ENCODE data around the gene S1PR2. TPM values are rescaled to one million over a fixed set of nuclear protein-coding genes. Genes with fewer than 3 reads are reported as not detected.

S1PR2 gene
- total and polyA plus RNA-seq, 7 experiments from 2014 or later: 0.64 to 6.8 (median 4.1) TPM

GRCh38 chr19:10190026-10190425, 41.1 kb downstream of the S1PR2 start:
- Mint-ChIP-seq H3K27me3 (no peaks in the 10 kb centered on the region), H3K36me3 (peaks cover 0 to 16% (median 4%) of the 10 kb centered on the region in 5 donors), H3K4me3 (peak overlapping the region in 4 of 10 donors; percentile 9 to 58 (median 28)), H3K4me1 (peaks cover 24 to 60% (median 52%) of the 10 kb centered on the region in 7 donors), H3K9me3 (no peaks in the 10 kb centered on the region), H3K27ac (peak overlapping the region in 3 of 9 donors; percentile 6 to 28 (median 12))
- POLR2A ChIA-PET: interaction anchor here (0.5 to 0.6 kb wide), 2 partner anchors 9 to 187 kb away, joined by 3 to 4 read pairs; no protein-coding TSS in a partner anchor
- H3K9me3 ChIP-seq (ENCODE audit: control insufficient read depth in 2 of 3, low read length in 3 of 3): no peaks in the 10 kb centered on the region
- no peak overlapping the region for H3K27ac ChIP-seq (ENCODE audit: low read depth, low read length)
- intact Hi-C loops (cut with micrococcal nuclease): loop anchor here (5.0 kb wide), 2 partner anchors 83 to 1367 kb away; partner anchors contain the start of genes ELOF1 (in 1 of the 2) and PPAN (in 1 of the 2)
- DNase-seq: no peak
- peaks cover 4 to 17% of the 10 kb centered on the region in 2 donors for H3K4me1 ChIP-seq (ENCODE audit: control insufficient read depth in 2 of 2, insufficient read depth in 2 of 2, low read length in 2 of 2)
- no peak for ATAC-seq
- CTCF ChIA-PET: interaction anchor here (0.6 kb wide), 1 partner anchor 275 kb away, joined by 3 read pairs; no protein-coding TSS in a partner anchor
- no peak overlapping the region for H3K4me3 ChIP-seq (ENCODE audit: low read length)
- no peaks in the 10 kb centered on the region for H3K27me3 ChIP-seq (ENCODE audit: control insufficient read depth in 2 of 2, insufficient read depth in 2 of 2, low read length in 2 of 2)
- H3K36me3 ChIP-seq (ENCODE audit: control insufficient read depth in 2 of 3, insufficient read depth in 3 of 3, low read length in 3 of 3): peaks cover 3 to 45% (median 10%) of the 10 kb centered on the region in 3 experiments

- POLR2A ChIA-PET: interaction anchor here (0.5 to 0.6 kb wide), 3 partner anchors 10 to 187 kb away, joined by 3 to 4 read pairs (median 3); no protein-coding TSS in a partner anchor
- Mint-ChIP-seq H3K9me3 (no peaks in the 10 kb centered on the region), H3K4me1 (peaks cover 24 to 60% (median 51%) of the 10 kb centered on the region in 7 donors), H3K27me3 (no peaks in the 10 kb centered on the region), H3K36me3 (peaks cover 0 to 15% (median 4%) of the 10 kb centered on the region in 5 donors), H3K4me3 (peak overlapping the region in 3 of 10 donors; percentile 9 to 37 (median 19)), H3K27ac (peak overlapping the region in 4 of 9 donors; percentile 6 to 28 (median 11))
- CTCF ChIA-PET: interaction anchor here (0.6 to 0.7 kb wide), 2 partner anchors 36 to 275 kb away, joined by 3 read pairs; no protein-coding TSS in a partner anchor
- peaks cover 3 to 47% (median 10%) of the 10 kb centered on the region in 3 experiments for H3K36me3 ChIP-seq (ENCODE audit: control insufficient read depth in 2 of 3, insufficient read depth in 3 of 3, low read length in 3 of 3)
- H3K9me3 ChIP-seq (ENCODE audit: control insufficient read depth in 2 of 3, low read length in 3 of 3): no peaks in the 10 kb centered on the region
- H3K27ac ChIP-seq (ENCODE audit: low read depth, low read length): no peak overlapping the region
- no peaks in the 10 kb centered on the region for H3K27me3 ChIP-seq (ENCODE audit: control insufficient read depth in 2 of 2, insufficient read depth in 2 of 2, low read length in 2 of 2)
- no peak for ATAC-seq
- H3K4me3 ChIP-seq (ENCODE audit: low read length): no peak overlapping the region
- intact Hi-C loops (cut with micrococcal nuclease): loop anchor here (5.0 kb wide), 2 partner anchors 82 to 1368 kb away; partner anchors contain the start of genes ELOF1 (in 1 of the 2) and PPAN (in 1 of the 2)
- H3K4me1 ChIP-seq (ENCODE audit: control insufficient read depth in 2 of 2, insufficient read depth in 2 of 2, low read length in 2 of 2): peaks cover 3 to 17% of the 10 kb centered on the region in 2 donors
- no peak for DNase-seq
These were observed 41.5 kb downstream of the S1PR2 start for GRCh38 chr19:10189616-10190015.

GRCh38 chr19:10187315-10187714, 43.8 kb downstream of the S1PR2 start:
- no peaks in the 10 kb centered on the region for H3K9me3 Mint-ChIP-seq
- Histone ChIP-seq H3K4me1 (ENCODE audit: control insufficient read depth in 2 of 2, insufficient read depth in 2 of 2, low read length in 2 of 2) (peaks cover 0 to 4% of the 10 kb centered on the region in 2 donors), H3K36me3 (ENCODE audit: control insufficient read depth in 2 of 3, insufficient read depth in 3 of 3, low read length in 3 of 3) (peaks cover 3 to 49% (median 10%) of the 10 kb centered on the region in 3 experiments), H3K27me3 (ENCODE audit: control insufficient read depth in 2 of 2, insufficient read depth in 2 of 2, low read length in 2 of 2) (no peaks in the 10 kb centered on the region), H3K4me3 (ENCODE audit: low read length) (no peak overlapping the region), H3K27ac (ENCODE audit: low read depth, low read length) (no peak overlapping the region), H3K9me3 (ENCODE audit: control insufficient read depth in 2 of 3, low read length in 3 of 3) (no peaks in the 10 kb centered on the region)
- H3K27me3 Mint-ChIP-seq: no peaks in the 10 kb centered on the region
- H3K4me1 Mint-ChIP-seq: peaks cover 21 to 49% (median 45%) of the 10 kb centered on the region in 7 donors
- peak overlapping the region in 7 of 9 donors; percentile 10 to 76 (median 53) for H3K27ac Mint-ChIP-seq
- DNase-seq (no peak), ATAC-seq (no peak)
- H3K4me3 Mint-ChIP-seq: no peak overlapping the region
- intact Hi-C loops (cut with micrococcal nuclease): no loop called here
- POLR2A ChIA-PET: interaction anchor here (0.5 to 1.8 kb wide), 3 partner anchors 10 to 44 kb away, joined by 3 to 5 read pairs (median 3); no protein-coding TSS in a partner anchor
- peaks cover 0 to 14% (median 0%) of the 10 kb centered on the region in 5 donors for H3K36me3 Mint-ChIP-seq
- CTCF ChIA-PET: interaction anchor here (1.2 kb wide), 1 partner anchor 33 kb away, joined by 3 read pairs; no protein-coding TSS in a partner anchor

- peaks cover 3 to 60% (median 16%) of the 10 kb centered on the region in 3 experiments for H3K36me3 ChIP-seq (ENCODE audit: control insufficient read depth in 2 of 3, insufficient read depth in 3 of 3, low read length in 3 of 3)
- intact Hi-C loops (cut with micrococcal nuclease): no loop called here
- Mint-ChIP-seq H3K4me3 (no peak overlapping the region), H3K4me1 (peaks cover 15 to 36% (median 31%) of the 10 kb centered on the region in 7 donors), H3K27ac (peak overlapping the region in 5 of 9 donors; percentile 7 to 64 (median 32)), H3K9me3 (no peaks in the 10 kb centered on the region), H3K27me3 (no peaks in the 10 kb centered on the region), H3K36me3 (peaks cover 0 to 19% (median 9%) of the 10 kb centered on the region in 5 donors)
- no peaks in the 10 kb centered on the region for H3K9me3 ChIP-seq (ENCODE audit: control insufficient read depth in 2 of 3, low read length in 3 of 3)
- H3K27me3 ChIP-seq (ENCODE audit: control insufficient read depth in 2 of 2, insufficient read depth in 2 of 2, low read length in 2 of 2): no peaks in the 10 kb centered on the region
- H3K4me3 ChIP-seq (ENCODE audit: low read length): no peak overlapping the region
- no peak for ATAC-seq
- POLR2A ChIA-PET: interaction anchor here (1.1 kb wide), 1 partner anchor 42 kb away, joined by 3 read pairs; no protein-coding TSS in a partner anchor
- no peaks in the 10 kb centered on the region for H3K4me1 ChIP-seq (ENCODE audit: control insufficient read depth in 2 of 2, insufficient read depth in 2 of 2, low read length in 2 of 2)
- CTCF ChIA-PET: interaction anchor here (1.2 kb wide), 1 partner anchor 65 kb away, joined by 3 read pairs; no protein-coding TSS in a partner anchor
- H3K27ac ChIP-seq (ENCODE audit: low read depth, low read length): no peak overlapping the region
- DNase-seq: no peak
These were observed 46.5 kb downstream of the S1PR2 start for GRCh38 chr19:10184636-10185035.

GRCh38 chr19:10183926-10184325, 47.2 kb downstream of the S1PR2 start:
- ChIA-PET POLR2A (interaction anchor here (1.1 kb wide), 1 partner anchor 41 kb away, joined by 3 read pairs; no protein-coding TSS in a partner anchor), CTCF (interaction anchor here (1.2 kb wide), 1 partner anchor 66 kb away, joined by 3 read pairs; no protein-coding TSS in a partner anchor)
- Histone ChIP-seq H3K27ac (ENCODE audit: low read depth, low read length) (no peak overlapping the region), H3K27me3 (ENCODE audit: control insufficient read depth in 2 of 2, insufficient read depth in 2 of 2, low read length in 2 of 2) (no peaks in the 10 kb centered on the region), H3K4me3 (ENCODE audit: low read length) (no peak overlapping the region), H3K9me3 (ENCODE audit: control insufficient read depth in 2 of 3, low read length in 3 of 3) (no peaks in the 10 kb centered on the region), H3K36me3 (ENCODE audit: control insufficient read depth in 2 of 3, insufficient read depth in 3 of 3, low read length in 3 of 3) (peaks cover 3 to 66% (median 16%) of the 10 kb centered on the region in 3 experiments), H3K4me1 (ENCODE audit: control insufficient read depth in 2 of 2, insufficient read depth in 2 of 2, low read length in 2 of 2) (no peaks in the 10 kb centered on the region)
- H3K4me1 Mint-ChIP-seq: peaks cover 13 to 34% (median 29%) of the 10 kb centered on the region in 7 donors
- intact Hi-C loops (cut with micrococcal nuclease): no loop called here
- ATAC-seq: no peak
- H3K9me3 Mint-ChIP-seq: no peaks in the 10 kb centered on the region
- no peak overlapping the region for H3K4me3 Mint-ChIP-seq
- no peaks in the 10 kb centered on the region for H3K27me3 Mint-ChIP-seq
- H3K27ac Mint-ChIP-seq: peak overlapping the region in 4 of 9 donors; percentile 18 to 64 (median 40)
- no peak for DNase-seq
- peaks cover 0 to 18% (median 9%) of the 10 kb centered on the region in 5 donors for H3K36me3 Mint-ChIP-seq

GRCh38 chr19:10182847-10183246, 48.3 kb downstream of the S1PR2 start:
- H3K36me3 Mint-ChIP-seq: peaks cover 0 to 18% (median 9%) of the 10 kb centered on the region in 5 donors
- H3K27me3 ChIP-seq (ENCODE audit: control insufficient read depth in 2 of 2, insufficient read depth in 2 of 2, low read length in 2 of 2): no peaks in the 10 kb centered on the region
- peaks cover 3 to 66% (median 16%) of the 10 kb centered on the region in 3 experiments for H3K36me3 ChIP-seq (ENCODE audit: control insufficient read depth in 2 of 3, insufficient read depth in 3 of 3, low read length in 3 of 3)
- H3K9me3 Mint-ChIP-seq: no peaks in the 10 kb centered on the region
- no peak overlapping the region for H3K4me3 ChIP-seq (ENCODE audit: low read length)
- no peak overlapping the region for H3K27ac Mint-ChIP-seq
- no peak for ATAC-seq
- POLR2A ChIA-PET: interaction anchor here (0.7 kb wide), 1 partner anchor 48 kb away, joined by 3 read pairs; the partner anchor contains the start of gene S1PR2
- CTCF ChIA-PET: interaction anchor here (0.6 kb wide), 1 partner anchor 695 kb away, joined by 3 read pairs; no protein-coding TSS in a partner anchor
- DNase-seq: no peak
- H3K9me3 ChIP-seq (ENCODE audit: control insufficient read depth in 2 of 3, low read length in 3 of 3): no peaks in the 10 kb centered on the region
- H3K4me3 Mint-ChIP-seq: no peak overlapping the region
- no peaks in the 10 kb centered on the region for H3K4me1 ChIP-seq (ENCODE audit: control insufficient read depth in 2 of 2, insufficient read depth in 2 of 2, low read length in 2 of 2)
- H3K27ac ChIP-seq (ENCODE audit: low read depth, low read length): no peak overlapping the region
- peaks cover 12 to 27% (median 22%) of the 10 kb centered on the region in 7 donors for H3K4me1 Mint-ChIP-seq
- no peaks in the 10 kb centered on the region for H3K27me3 Mint-ChIP-seq
- intact Hi-C loops (cut with micrococcal nuclease): no loop called here

All from naive thymus-derived CD4-positive, alpha-beta T cell (primary cell).